HG03139 (cell line): ENCODE measurements around the gene C14orf132.

ENCODE experiments used
- ATAC-seq: cut with Tn5 transposase; IDR thresholded peaks from one replicate; pipeline ENCODE4 v1.9.1; 2021; ENCODE audit not compliant: unreplicated experiment

Gene C14orf132

DNA sequence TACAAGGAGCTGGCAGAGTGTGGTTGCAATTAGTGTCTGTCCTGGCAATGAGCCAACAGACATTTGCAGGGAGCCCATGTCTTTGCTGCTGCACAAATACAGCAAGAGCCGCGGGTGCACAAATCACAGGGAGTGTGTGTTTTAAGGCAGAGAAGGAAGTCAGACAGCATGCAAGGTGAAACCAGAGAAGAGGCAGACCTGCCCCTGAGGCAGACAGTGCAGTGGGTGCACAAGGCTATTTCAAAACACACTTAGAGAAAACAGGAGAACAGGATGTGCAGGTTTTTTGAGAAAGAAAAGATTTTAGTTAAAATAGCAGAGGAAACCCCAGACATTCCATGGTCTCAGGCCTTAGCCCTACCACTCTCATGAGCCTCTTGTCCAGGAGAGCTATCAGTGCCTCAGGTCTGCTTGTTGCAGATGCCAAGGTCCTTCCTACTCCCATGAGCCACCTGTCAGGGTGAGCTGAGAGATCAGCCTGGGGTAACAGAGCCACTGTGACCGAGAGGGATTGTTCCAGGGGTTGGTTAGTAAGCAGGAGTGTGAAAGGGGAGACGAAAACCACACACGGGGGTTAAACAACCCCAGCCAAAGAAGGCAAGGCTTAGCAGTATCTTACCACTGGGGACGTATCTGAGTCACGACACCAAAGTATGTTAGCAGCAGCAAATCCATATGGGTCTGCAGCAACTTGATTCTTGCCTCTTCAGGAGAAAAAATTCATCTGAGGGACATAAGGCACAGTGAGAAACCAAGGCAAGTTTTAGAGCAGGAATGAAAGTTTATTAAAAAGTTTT lies 78.1 kb downstream of the C14orf132 start:
- ATAC-seq: no peak

GRCh38 chr14:96117960-96118359 lies 78.8 kb downstream of the C14orf132 start:
- no peak for ATAC-seq

DNA sequence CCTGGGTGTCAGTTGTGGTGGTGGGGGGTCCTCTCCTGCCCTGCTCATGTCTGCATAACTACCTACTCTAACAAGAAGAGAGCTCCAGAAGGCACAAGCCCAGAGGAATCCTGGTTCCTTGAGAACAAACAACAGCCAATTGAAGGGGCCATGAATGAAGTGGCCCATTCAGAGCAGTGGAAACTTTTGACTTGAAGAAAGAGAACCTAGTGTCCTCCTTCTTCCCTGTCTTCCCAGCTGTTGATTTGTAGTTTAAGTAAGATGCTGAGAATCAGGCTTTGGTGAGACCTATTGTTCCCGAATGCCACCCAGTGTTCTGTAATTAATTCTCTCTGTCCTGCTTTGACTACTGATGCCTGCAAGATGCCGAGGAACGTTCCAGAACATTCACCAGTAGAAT lies 79.2 kb downstream of the C14orf132 start:
- no peak for ATAC-seq

GRCh38 chr14:96119947-96120346 lies 80.8 kb downstream of the C14orf132 start:
- no peak for ATAC-seq

DNA sequence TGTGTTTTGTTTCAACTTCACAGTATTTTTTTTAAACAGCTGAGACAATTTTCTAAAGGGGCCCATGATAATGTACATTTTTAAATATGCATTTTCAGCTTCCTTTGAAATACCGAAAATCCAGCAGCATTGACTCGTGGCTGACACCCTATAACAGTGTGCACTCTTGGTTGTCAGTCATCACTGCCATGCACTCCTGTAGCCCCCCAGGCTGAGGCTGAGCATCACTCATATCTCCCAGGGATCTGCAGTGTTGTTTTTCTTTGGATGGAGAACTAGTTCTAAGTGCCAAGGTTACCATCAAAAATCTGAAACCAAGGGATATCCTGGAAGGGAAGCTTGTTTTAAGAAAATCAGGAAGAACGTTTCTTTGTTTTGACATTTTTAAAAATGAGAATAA lies 81.2 kb downstream of the C14orf132 start:
- no peak for ATAC-seq

GRCh38 chr14:96120941-96121340 lies 81.8 kb downstream of the C14orf132 start:
- no peak for ATAC-seq

- ATAC-seq: no peak
Measured at GRCh38 chr14:96121660-96122395, 82.7 kb downstream of the C14orf132 start.

DNA sequence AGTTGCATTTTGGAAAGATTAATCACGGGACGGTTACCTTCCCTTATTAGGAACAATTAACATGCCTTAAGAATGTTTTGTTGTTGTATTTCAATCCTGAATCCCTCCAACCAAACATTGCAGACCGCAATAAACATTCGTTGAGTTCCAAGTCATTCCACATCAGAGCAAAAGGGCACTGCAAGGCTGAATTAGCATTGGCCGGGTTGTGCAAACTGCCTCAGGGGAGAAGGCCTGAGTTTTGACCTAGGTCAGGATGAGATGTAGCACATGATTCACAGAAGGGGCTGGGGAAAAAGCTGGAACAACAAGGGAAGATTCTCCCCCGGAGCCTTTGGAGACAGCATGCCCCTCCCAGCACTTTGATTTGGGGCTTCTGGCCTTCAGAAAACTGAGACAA lies 83.3 kb downstream of the C14orf132 start:
- ATAC-seq: no peak

GRCh38 chr14:96125536-96125935 lies 86.4 kb downstream of the C14orf132 start:
- ATAC-seq: no peak

DNA sequence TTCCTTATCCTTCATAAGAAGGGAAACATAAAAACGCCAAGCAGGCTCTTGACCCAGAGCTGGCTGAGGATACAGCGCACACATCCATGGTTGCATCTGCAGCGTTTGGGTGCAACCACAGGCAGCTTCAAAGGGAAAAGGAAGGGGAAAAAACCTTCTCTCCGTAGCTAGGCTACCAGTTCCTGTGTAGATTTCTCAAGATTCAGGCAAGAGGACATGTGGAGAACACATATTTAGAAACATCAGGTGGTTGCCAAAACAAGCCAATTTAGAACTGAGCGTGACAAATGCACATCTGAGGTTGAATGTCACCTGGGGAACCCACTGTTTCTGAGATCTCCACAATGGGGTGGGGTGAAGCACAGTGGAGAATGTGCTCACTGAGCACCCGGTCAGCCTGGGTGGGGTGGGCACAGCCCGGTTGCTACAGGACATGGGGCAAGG lies 87.2 kb downstream of the C14orf132 start:
- no peak for ATAC-seq

DNA sequence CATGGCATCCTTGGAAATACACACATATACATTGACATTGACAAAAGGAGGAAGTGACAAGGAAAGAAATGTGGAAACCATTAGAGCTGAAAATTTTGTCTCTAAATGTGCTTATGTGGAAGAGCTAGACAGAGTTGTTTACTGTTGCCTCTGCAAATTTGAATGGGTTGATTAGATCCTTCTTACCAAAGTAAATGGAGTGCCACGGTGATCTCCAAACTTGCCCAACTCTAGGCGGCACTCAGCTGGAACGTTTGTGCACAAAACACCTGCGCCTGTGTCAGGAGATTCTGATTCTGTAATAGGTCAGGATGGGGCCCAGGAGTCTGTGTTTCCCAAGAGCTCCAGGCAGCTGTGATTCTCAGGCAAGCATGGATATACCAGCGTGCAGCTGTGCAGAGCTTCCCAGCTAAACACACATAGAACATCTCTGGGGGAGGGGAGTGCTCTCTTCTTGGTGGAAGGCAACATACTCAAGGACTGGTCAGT lies 87.7 kb downstream of the C14orf132 start:
- no peak for ATAC-seq

DNA sequence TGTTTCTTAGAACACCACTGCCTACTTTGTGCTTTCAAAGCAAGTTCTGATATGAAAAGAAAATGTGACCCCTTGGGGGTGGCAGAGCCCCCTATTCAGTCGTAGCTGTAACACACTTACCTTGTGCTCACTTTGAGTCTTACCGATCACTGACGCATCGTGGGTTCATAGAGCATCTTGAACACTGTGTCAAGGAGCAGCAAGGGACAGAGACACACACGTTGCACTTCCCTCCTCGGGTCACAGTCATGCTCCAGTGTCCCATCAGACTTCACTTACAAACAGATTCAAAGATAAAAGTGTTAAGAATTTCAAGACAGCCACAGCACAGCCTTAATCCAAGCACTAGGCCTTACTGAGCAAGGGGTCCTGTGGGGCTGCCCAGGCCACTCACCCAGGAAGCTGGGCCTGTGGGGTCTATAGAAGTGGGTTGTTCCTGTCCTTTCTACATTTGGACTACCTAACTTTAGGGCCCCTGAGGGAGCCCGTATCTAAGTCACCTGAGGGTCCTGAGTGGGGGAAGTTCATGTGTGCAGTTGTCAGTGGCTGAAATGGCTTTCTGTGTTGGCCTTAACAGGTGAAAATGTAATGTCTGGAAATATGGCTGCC lies 90.1 kb downstream of the C14orf132 start:
- no peak for ATAC-seq

- ATAC-seq: no peak
Measured at GRCh38 chr14:96130391-96130790, 91.2 kb downstream of the C14orf132 start.

- no peak for ATAC-seq
Measured at GRCh38 chr14:96130854-96131253, 91.7 kb downstream of the C14orf132 start.

DNA sequence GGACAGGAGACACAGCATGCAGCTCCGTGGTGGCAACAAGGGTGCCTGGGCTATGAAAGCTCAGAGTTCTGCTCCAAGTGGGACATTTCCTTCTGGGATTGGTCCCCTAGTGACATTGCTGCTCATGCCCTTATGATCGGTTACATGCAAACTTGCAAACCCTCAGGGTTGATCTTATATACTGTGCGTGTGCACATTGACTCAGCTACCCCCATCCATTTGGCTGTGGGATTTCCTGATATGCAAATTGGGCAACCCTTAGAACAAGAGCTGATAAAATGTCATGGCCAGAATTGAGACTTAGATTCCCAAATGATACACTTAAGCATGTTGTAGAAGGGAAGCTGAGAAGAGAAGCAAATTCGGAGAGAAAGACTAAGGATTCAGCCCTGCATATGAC lies 92.7 kb downstream of the C14orf132 start:
- ATAC-seq: no peak

- ATAC-seq: no peak
Measured at GRCh38 chr14:96134508-96134907, 95.3 kb downstream of the C14orf132 start.

DNA sequence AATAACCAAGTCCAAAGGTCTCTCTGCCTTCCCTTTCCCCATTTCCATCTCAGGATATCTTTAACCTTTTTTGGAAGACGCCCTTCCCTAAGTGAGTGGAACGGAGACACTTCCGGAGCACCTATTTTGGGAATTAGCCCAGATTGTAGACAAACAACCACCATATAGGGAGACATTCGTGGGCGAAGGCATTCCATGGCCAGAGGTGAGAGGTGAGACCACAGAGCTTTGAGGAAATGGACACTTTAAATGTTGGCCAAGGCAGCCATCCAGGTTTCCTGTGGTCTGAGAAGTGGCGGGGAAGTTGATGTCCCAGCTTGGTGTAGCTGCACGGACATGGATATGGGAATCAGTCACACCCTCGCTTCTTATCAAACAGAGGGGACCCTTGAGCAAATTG lies 96.1 kb downstream of the C14orf132 start:
- no peak for ATAC-seq

DNA sequence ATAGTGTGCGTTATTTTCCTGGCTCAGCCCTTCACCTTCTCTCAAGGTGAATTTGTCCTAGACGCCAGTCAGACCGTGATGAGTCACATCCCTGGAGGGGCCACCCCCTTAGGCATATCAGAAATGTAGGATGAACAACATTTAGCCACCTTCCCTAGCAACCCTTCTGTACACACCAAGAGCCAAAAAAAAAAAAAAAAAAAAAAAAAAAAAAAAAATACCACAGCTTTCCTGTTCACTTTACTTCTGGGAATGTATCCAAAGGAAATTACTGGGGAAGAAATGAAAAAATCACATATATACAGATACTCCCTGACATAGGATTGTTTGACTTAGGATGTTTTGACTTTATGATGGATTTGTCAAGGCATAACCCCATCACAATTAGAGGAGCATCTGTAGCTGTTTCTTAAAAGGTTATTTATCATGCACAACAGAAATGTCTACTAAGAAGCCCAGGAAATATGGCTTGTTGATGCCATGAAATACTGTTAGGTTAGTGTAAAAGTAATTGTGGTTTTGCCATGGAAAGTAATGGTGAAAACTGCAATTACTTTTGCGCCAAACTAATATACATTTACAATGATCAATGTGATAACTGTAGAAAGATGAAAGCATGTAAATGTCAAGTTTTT lies 97.3 kb downstream of the C14orf132 start:
- ATAC-seq: no peak

DNA sequence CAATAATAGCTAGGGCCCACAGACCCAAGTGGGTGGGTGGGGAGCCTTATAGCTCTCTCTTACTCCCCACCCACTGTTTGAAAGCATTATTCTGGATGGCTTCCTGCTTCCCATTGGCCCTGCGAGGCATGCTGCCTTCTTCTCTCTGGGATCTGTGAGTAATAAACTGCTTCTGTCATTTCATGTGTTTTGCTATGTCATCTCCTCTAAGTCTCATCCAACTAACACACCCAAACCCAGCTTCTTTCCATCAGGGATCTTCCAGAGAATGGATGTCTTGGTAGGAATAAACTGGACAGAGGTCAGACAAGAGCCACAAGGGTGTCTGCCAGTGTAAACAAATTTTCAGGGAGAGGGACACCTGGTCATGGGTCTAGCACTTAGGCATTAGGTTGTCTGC lies 99.1 kb downstream of the C14orf132 start:
- ATAC-seq: no peak

GRCh38 chr14:96139169-96139568 lies 100.0 kb downstream of the C14orf132 start:
- ATAC-seq: no peak

- ATAC-seq: no peak
Measured at GRCh38 chr14:96139879-96140278, 100.7 kb downstream of the C14orf132 start.
